Measurements from ENCODE around the gene VARS1. TPM values are rescaled to one million over a fixed set of nuclear protein-coding genes. Genes with fewer than 3 reads are reported as not detected.

VARS1 gene
- total and polyA plus RNA-seq, 2 of the 8 experiments (the other 6 are each of a cell fraction or from before 2014, with no cell fraction given), result 53.5 to 162 TPM

DNA sequence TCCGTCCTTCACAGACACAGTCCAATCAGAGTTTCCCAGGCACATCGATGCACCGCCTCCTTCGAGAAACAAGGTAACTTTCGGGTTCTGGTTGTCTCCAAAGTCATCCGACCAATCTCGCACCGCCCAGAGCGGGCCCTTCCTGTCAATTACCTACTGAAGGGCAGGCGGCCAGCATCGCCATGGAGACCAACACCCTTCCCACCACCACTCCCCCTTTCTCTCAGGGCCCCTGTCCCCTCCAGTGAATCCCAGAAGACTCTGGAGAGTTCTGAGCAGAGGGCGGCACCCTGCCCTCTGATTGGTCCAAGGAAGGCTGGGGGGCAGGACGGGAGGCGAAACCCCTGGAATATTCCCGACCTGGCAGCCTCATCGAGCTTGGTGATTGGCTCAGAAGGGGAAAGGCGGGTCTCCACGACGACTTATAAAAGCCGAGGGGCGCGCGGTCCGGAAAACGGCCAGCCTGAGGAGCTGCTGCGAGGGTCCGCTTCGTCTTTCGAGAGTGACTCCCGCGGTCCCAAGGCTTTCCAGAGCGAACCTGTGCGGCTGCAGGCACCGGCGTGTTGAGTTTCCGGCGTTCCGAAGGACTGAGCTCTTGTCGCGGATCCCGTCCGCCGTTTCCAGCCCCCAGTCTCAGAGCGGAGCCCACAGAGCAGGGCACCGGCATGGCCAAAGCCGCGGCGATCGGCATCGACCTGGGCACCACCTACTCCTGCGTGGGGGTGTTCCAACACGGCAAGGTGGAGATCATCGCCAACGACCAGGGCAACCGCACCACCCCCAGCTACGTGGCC lies 31.9 kb upstream of the VARS1 start, which contains the start of gene HSPA1B (continued):
- TF ChIP-seq JUN (IDR thresholded peaks at IDR 0.05; ENCODE audit: low read depth, low read length), result no peak
- no peak for TF ChIP-seq SUZ12 (IDR thresholded peaks at IDR 0.05; ENCODE audit: low read length)
- no peak for TF ChIP-seq FOSL1 (IDR thresholded peaks at IDR 0.05; ENCODE audit: insufficient read depth, low read depth, low read length)
- TF ChIP-seq, protein P1, sequence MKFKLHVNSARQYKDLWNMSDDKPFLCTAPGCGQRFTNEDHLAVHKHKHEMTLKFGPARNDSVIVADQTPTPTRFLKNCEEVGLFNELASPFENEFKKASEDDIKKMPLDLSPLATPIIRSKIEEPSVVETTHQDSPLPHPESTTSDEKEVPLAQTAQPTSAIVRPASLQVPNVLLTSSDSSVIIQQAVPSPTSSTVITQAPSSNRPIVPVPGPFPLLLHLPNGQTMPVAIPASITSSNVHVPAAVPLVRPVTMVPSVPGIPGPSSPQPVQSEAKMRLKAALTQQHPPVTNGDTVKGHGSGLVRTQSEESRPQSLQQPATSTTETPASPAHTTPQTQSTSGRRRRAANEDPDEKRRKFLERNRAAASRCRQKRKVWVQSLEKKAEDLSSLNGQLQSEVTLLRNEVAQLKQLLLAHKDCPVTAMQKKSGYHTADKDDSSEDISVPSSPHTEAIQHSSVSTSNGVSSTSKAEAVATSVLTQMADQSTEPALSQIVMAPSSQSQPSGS (IDR thresholded peaks at IDR 0.05; ENCODE audit: low read length), result no peak
- peak; percentile 99 to 100 for TF ChIP-seq POLR2A (IDR thresholded peaks at IDR 0.05; ENCODE audit: control extremely low read depth in 1 of 2, low read depth in 2 of 2, low read length in 2 of 2)
- TF ChIP-seq RFX5 (IDR thresholded peaks at IDR 0.05; ENCODE audit: borderline replicate concordance, low read depth, low read length), result no peak
- peak; percentile 94 for TF ChIP-seq GTF2F1 (IDR thresholded peaks at IDR 0.05; ENCODE audit: borderline replicate concordance, low read depth, low read length)
- no peak for TF ChIP-seq CEBPB (IDR thresholded peaks at IDR 0.05; ENCODE audit: low read depth, low read length)
- TF ChIP-seq, protein P2, sequence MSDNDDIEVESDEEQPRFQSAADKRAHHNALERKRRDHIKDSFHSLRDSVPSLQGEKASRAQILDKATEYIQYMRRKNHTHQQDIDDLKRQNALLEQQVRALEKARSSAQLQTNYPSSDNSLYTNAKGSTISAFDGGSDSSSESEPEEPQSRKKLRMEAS (IDR thresholded peaks at IDR 0.05), result no peak; the same call in 1 of the 2 replicates
- TF ChIP-seq GABPA (IDR thresholded peaks at IDR 0.05; ENCODE audit: borderline replicate concordance, insufficient read depth, low read length), result no peak
- no peak for TF ChIP-seq RNF2 (IDR thresholded peaks at IDR 0.05; ENCODE audit: borderline replicate concordance, low read depth, low read length, missing control alignments, poor library complexity, severe bottlenecking)
- TF ChIP-seq BCL11A (IDR thresholded peaks at IDR 0.05; ENCODE audit: low read depth in 2 of 2, low read length in 2 of 2), result no peak
- no peak for TF ChIP-seq CHD1 (IDR thresholded peaks at IDR 0.05; ENCODE audit: low read depth, low read length)
- no peak for TF ChIP-seq TCF12 (IDR thresholded peaks at IDR 0.05; ENCODE audit: low read depth, low read length)
- TF ChIP-seq RBBP5 (IDR thresholded peaks at IDR 0.05; ENCODE audit: borderline replicate concordance, low read depth, low read length), result no peak
- TF ChIP-seq POLR2AphosphoS5 (IDR thresholded peaks at IDR 0.05; ENCODE audit: low read depth, low read length), result peak; percentile 100
- TF ChIP-seq SIX5 (IDR thresholded peaks at IDR 0.05; ENCODE audit: low read depth, low read length), result no peak
- TF ChIP-seq EZH2 (IDR thresholded peaks at IDR 0.05; ENCODE audit: low read depth, low read length, severe bottlenecking), result no peak
- TF ChIP-seq MAFK (IDR thresholded peaks at IDR 0.05; ENCODE audit: low read depth, low read length), result no peak
- TF ChIP-seq TAF7 (optimal IDR thresholded peaks at IDR 0.05; ENCODE audit: borderline replicate concordance, low read depth, low read length), result peak; percentile 83
